Esophagus (tissue), 2 donors: Measurements from ENCODE around the gene ECHDC3. TPM values are rescaled to one million over a fixed set of nuclear protein-coding genes. Genes with fewer than 3 reads are reported as not detected.
A peak's percentile ranks its signal among the peaks of the same experiment; 100 is the strongest.

Source experiments
- H3K27ac ChIP-seq, 2 donors: one replicate each; pipeline ENCODE4 v1.5.1; 2013; ENCODE audit warnings: low read depth in 2 of 2, mild to moderate bottlenecking in 2 of 2, inconsistent platforms in 1 of 2, low read length in 1 of 2, moderate library complexity in 1 of 2
- H3K27me3 ChIP-seq, 2 donors: one replicate each; pipeline ENCODE4 v1.6.1; 2013; ENCODE audit warnings: low read length in 2 of 2, control low read depth in 1 of 2, mild to moderate bottlenecking in 1 of 2; ENCODE audit not compliant: insufficient read depth in 2 of 2, control insufficient read depth in 1 of 2
- H3K36me3 ChIP-seq, 2 donors: one replicate each; pipeline ENCODE4 v1.6.1; 2013; ENCODE audit warnings: low read length in 1 of 2; ENCODE audit not compliant: control insufficient read depth in 2 of 2, insufficient read depth in 2 of 2
- H3K4me1 ChIP-seq, 2 donors: one replicate each; pipeline ENCODE4 v1.6.1; 2013; ENCODE audit warnings: low read length in 1 of 2; ENCODE audit not compliant: control insufficient read depth in 2 of 2, insufficient read depth in 2 of 2
- H3K4me3 ChIP-seq, 2 donors: one replicate each; pipeline ENCODE4 v1.5.1; 2013; ENCODE audit warnings: low read length in 2 of 2, mild to moderate bottlenecking in 2 of 2, low read depth in 1 of 2, moderate library complexity in 1 of 2
- H3K9me3 ChIP-seq, 2 donors: one replicate each; pipeline ENCODE4 v1.6.1; 2013; ENCODE audit warnings: mild to moderate bottlenecking in 2 of 2, low read depth in 1 of 2, low read length in 1 of 2, moderate library complexity in 1 of 2; ENCODE audit not compliant: control insufficient read depth in 2 of 2, insufficient read depth in 1 of 2
- WGBS, 2 donors: extraction: QIAGEN DNeasy Blood & Tissue Kit; methylation state at CpG; one replicate each; pipeline ENCODE4 v1.1.7; 2013; 5-methylcytosine and 5-hydroxymethylcytosine counted together
- polyA plus RNA-seq, 2 donors: library from polyadenylated mRNA; stranded (reverse); fragments of 200-250 nt; gene quantifications; one replicate each; pipeline ENCODE4 v1.2.3, GENCODE V29; 2013
- donor health status: healthy with polysubstance abuse.
- donor health status: Bipolar disorder and iron deficiency.

ECHDC3 gene
- polyA plus RNA-seq, 2 donors, result 23.7 to 36.5 TPM

DNA sequence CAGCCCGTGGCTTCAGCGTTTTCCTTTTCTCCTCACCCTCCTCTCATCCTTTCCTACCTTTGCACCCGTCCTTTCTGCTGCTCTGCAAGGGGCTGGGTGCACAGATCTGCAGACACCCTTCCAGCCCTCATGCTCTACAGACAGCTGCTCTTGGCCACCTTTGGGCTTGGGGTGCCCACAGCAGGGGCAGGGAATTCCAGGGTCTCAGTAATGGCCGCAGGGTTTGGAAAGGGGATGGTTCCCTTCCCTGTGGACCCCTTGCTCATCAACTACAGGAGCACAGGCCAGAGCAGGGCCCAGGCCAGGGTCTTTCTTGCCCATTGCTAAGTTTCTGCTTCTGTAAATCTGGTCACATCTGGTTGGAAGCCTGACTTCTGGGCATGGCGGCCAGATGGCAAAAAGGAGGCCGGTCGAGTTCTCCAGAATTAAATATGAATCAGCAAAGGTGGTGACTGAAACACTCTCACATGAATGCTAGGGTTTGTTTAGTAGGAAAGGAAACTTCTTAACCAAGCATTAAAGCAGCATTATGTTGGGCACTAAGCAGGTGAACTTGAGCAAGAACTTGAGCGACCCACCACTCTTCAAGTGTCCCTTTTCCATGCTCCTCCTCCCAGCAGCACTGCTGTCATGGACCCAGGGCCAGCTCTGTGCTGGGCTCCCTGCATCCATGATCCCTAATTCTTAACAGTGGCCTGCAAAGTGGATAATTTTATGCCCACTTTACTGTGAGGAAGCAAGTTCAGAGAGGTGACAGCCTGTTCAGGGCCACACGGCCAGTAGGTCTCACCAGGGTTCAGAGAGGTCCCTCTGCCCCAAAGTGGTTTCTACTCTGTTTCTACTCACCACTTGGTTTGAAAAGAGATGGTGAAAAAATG is 1.5 kb downstream of the ECHDC3 start:
- H3K27ac ChIP-seq, result peak overlapping the region; percentile 92 to 93
- H3K4me1 ChIP-seq, result peaks cover 2 to 20% of the 10 kb centered on the region in 2 donors
- no peaks in the 10 kb centered on the region for H3K27me3 ChIP-seq
- peaks cover 0 to 3% of the 10 kb centered on the region in 2 donors for H3K36me3 ChIP-seq
- H3K4me3 ChIP-seq, result peak overlapping the region; percentile 73 to 83
- 71% methylated on average over 9 of the region's 9 CpGs for WGBS, 2 donors
- no peaks in the 10 kb centered on the region for H3K9me3 ChIP-seq

DNA sequence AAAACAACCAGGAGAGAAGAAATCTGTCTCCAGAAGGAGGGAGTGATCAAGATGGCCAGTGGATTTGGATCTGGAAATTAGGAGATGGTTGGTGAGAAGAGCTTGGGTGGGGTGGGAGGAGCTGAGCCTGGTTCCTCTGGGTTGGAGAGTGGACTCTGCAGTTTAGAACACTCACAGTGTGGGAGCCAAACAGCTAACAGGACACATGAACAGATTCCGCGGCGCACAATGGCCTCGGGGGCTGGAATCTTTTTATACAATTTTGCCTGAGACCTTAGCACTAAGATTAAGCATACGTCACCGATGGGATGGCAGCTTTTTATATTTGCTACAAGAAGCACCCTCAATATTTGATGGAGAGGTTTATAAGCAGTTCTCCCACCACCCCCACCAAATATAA is 2.9 kb downstream of the ECHDC3 start:
- no peak overlapping the region for H3K4me3 ChIP-seq
- peaks cover 0 to 8% of the 10 kb centered on the region in 2 donors for H3K36me3 ChIP-seq
- no peak overlapping the region for H3K27ac ChIP-seq
- H3K27me3 ChIP-seq, result no peaks in the 10 kb centered on the region
- no peaks in the 10 kb centered on the region for H3K9me3 ChIP-seq
- H3K4me1 ChIP-seq, result peaks cover 2 to 20% of the 10 kb centered on the region in 2 donors
- 79 to 81% methylated on average over 6 of the region's 6 CpGs for WGBS, 2 donors

DNA sequence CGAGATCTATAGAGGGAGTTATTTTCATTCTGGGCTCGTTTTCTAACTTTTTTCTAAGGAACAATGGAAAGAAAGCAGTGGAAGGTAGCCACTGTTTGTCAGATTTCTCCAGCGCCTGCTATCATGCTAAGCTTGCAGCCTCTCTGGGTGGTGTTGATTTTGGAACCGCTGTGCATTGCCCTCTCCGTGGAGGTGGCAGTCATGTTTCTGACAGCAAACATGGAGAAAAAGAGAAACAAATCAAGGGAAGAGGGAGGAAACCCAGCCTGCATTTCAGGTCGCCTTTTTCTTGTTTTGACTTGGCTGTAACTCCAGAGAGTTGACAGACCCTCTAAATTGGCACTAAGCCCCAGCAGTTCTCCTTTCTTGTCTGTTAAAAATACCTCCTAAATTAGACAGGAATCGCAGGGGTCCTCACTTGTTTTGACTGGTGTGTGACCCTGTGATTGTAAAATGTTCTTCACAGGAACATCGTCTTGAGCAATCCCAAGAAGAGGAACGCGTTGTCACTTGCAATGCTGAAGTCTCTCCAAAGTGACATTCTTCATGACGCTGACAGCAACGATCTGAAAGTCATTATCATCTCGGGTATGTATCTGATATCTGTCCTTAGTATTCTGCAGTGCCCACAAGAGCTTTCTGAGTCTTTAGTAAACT is 4.8 kb downstream of the ECHDC3 start:
- Histone ChIP-seq H3K27ac (peak overlapping the region; percentile 33 to 61), H3K4me3 (no peak overlapping the region), H3K9me3 (no peaks in the 10 kb centered on the region), H3K36me3 (peaks cover 0 to 8% of the 10 kb centered on the region in 2 donors), H3K4me1 (peaks cover 2 to 15% of the 10 kb centered on the region in 2 donors), H3K27me3 (no peaks in the 10 kb centered on the region)
- 35 to 40% methylated on average over 13 of the region's 13 CpGs for WGBS, 2 donors

DNA sequence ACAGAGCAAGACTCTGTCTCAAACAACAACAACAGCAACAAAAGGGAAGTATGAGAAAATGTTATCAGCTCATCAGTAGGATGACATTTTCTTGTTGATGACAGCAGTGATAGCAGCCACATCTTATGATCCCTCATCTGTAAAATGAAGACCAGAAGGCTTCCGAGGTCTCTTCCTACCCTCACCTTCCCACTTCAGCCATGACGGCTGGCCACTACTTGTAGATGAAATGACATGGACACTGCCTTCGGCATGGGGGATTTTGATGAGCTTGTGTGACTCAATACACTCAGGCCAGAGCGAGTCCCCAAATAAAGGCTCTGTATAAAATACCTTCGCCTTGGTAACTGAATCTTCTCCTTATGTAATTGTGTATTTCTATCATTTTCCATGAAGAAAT is 6.7 kb downstream of the ECHDC3 start:
- H3K9me3 ChIP-seq, result no peaks in the 10 kb centered on the region
- peaks cover 0 to 8% of the 10 kb centered on the region in 2 donors for H3K36me3 ChIP-seq
- no peak overlapping the region for H3K4me3 ChIP-seq
- H3K27ac ChIP-seq, result no peak overlapping the region
- no peaks in the 10 kb centered on the region for H3K27me3 ChIP-seq
- peaks cover 1 to 11% of the 10 kb centered on the region in 2 donors for H3K4me1 ChIP-seq
- WGBS, 2 donors, result 73 to 75% methylated on average over 5 of the region's 5 CpGs

DNA sequence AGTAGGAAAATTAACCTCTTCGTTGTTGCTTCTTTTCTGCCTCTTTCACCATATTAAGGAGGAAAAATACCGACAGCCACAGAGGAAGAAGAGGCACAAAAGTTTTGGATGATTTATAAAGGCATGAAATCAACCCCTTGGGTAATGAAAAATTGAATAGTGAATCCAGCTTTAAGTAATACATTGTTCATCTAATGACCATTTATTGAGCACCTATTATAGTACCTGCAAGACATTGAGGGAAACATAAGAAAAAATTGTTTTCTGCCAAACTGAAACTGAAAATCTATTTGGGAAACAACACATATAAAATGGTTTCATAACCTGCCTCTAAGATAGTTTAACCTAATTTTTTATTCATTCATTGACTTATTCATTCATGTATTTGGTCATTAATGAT is 8.2 kb downstream of the ECHDC3 start:
- WGBS, 2 donors, result 96% methylated on average over 2 of the region's 2 CpGs
- H3K27ac ChIP-seq, result no peak overlapping the region
- no peaks in the 10 kb centered on the region for H3K27me3 ChIP-seq
- peaks cover 0 to 6% of the 10 kb centered on the region in 2 donors for H3K4me1 ChIP-seq
- H3K4me3 ChIP-seq, result no peak overlapping the region
- no peaks in the 10 kb centered on the region for H3K9me3 ChIP-seq
- peaks cover 1 to 5% of the 10 kb centered on the region in 2 donors for H3K36me3 ChIP-seq

DNA sequence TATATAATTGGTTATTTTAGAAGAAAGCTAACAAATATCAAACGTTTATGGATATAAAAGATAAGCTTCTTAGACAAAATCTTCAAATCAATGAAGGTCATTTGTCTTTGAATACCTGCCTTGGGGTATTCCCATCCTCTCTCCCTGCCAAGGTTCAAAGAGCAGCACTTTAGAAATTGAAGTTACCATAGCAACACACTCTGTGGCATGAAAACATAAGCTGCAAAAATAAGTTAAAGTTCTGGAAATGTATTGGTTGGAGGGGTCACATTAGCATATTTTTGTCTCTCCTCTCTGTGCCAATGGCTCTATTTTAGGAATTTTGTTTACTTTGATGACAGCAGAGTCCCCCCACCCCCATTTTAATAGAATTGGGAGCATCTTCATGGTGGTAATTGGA is 12.0 kb downstream of the ECHDC3 start:
- 0% methylated on average over 1 of the region's 1 CpG for WGBS, 2 donors
- peaks cover 0 to 11% of the 10 kb centered on the region in 2 donors for H3K4me1 ChIP-seq
- no peaks in the 10 kb centered on the region for H3K9me3 ChIP-seq
- H3K36me3 ChIP-seq, result peaks cover 2 to 4% of the 10 kb centered on the region in 2 donors
- H3K27me3 ChIP-seq, result no peaks in the 10 kb centered on the region
- H3K4me3 ChIP-seq, result no peak overlapping the region
- H3K27ac ChIP-seq, result no peak overlapping the region

DNA sequence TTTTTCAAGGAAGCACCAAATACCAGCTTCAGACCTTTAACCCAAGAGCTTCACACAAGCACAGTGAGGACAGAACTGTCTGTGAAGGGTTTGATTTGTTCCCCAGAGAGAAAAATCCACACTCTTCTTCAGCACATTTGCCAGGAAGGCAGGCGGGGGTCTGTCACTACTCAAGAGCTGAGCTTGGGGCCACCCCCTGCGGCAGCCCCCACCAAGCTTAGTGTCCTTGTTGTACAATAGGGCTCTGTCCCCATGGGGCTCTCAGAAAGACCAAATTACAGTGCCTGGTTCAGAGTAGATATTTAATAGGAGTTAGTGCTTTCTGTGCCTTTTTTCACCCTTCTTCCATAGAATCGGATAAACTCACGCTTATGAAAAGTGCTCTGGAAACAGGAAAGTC is 12.4 kb downstream of the ECHDC3 start:
- Histone ChIP-seq H3K27me3 (no peaks in the 10 kb centered on the region), H3K4me3 (no peak overlapping the region), H3K9me3 (no peaks in the 10 kb centered on the region), H3K27ac (no peak overlapping the region), H3K4me1 (peaks cover 0 to 11% of the 10 kb centered on the region in 2 donors), H3K36me3 (peaks cover 0 to 4% of the 10 kb centered on the region in 2 donors)
- WGBS, 2 donors, result 94 to 96% methylated on average over 4 of the region's 4 CpGs

DNA sequence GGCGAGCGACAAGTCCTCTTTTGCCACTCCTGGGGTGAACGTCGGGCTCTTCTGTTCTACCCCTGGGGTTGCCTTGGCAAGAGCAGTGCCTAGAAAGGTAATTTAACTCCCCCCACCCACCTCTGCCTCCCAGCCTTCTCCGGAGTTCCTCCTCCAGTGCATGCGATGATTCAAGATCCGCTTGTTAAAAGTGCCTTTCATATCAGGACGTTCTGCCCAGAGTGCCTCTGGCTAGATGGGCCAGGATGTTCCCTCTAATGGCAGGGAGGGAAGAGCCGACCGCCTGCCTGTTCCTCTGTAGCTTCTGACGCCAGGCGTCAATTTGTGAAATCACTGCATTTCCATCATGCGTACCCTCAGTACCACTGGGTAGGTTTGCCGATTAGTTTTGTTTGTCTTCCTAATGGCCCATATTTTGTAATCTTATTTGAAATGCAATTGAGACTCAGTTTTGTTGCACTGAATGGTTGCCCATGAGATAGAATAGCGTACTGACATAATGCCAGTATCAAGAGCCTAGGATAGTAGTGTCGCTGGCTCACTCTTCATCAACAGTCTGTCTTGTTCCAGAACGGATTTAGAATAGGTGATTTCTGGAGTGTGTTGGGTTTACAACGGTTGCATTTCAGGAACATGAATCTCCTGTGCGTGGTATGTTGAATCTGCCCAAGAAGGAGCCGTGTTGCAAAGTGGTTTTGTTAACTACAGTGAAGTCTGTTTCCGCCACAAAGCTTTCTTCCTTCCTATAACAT is 13.5 kb downstream of the ECHDC3 start:
- H3K36me3 ChIP-seq, result peaks cover 4 to 7% of the 10 kb centered on the region in 2 donors
- no peaks in the 10 kb centered on the region for H3K27me3 ChIP-seq
- H3K4me3 ChIP-seq, result no peak overlapping the region
- H3K27ac ChIP-seq, result no peak overlapping the region
- no peaks in the 10 kb centered on the region for H3K9me3 ChIP-seq
- 89 to 92% methylated on average over 21 of the region's 21 CpGs for WGBS, 2 donors
- H3K4me1 ChIP-seq, result peaks cover 0 to 11% of the 10 kb centered on the region in 2 donors

DNA sequence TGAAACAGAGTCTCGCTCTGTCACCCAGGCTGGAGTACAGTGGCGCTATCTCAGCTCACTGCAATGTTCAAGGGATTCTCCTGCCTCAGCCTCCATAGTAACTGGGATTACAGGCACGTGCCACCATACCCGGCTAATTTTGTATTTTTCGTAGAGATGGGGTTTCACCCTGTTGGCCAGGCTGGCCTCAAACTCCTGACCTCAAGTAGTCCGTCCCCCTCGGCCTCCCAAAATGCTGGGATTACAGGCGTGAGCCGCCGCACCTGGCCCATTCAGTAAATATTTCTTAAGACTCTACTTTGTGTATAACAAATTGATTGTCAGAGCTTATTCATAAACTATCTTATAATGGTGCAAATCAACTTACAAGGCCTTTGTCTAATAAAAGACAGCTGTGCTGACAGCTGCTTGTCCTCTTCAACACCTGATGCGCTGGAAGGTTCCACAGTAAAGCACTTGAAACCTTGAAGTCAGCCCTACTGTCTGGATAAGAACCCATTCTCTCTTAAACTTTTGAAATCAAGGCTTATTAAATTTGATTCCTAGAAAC is 14.7 kb downstream of the ECHDC3 start:
- Histone ChIP-seq H3K9me3 (no peaks in the 10 kb centered on the region), H3K4me3 (no peak overlapping the region), H3K27ac (peak overlapping the region in 1 of 2 donors; percentile 51), H3K27me3 (no peaks in the 10 kb centered on the region), H3K4me1 (peaks cover 0 to 11% of the 10 kb centered on the region in 2 donors), H3K36me3 (peaks cover 4 to 18% of the 10 kb centered on the region in 2 donors)
- 66 to 71% methylated on average over 11 of the region's 11 CpGs for WGBS, 2 donors
